Measurements from ENCODE around the gene MYOG.

The MYOG gene

DNA sequence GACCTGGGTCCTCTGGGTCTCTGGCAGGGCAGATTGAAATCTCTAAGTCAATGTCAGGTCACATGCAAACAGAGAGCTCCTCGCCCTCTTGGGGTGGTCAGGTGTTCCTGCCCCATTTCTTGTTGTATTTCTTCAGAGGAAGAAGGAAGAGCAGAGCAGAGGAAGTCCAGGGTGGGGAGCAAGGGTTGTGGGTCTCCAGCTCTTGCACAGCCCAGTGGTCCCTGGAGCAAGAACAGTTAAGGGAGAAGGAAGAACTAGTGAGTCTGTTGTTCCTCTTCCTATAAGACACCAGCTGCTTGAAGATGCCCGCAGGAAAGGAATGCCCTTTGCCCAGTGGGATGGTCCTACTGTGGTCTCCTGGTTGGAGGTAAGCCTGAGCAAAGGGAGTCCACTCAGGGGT lies 26.3 kb downstream of the MYOG start:
- DNase-seq (ENCODE audit: low read depth), result no peak
- no peaks in the 10 kb centered on the region for H3K9me3 ChIP-seq (ENCODE audit: control insufficient read depth, low read length)

DNA sequence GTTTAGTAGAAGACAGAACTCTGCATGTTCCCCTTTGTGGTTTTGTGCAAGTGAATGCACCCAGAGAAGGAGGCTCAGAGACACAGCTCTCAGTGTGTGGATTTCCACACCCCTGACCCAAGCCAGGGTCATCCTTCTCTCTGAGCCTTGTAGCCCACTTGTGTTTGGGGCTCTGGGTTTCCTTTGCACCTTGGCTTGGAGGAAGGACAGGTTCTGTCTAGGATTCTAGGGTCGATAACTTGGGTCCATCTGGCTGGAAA lies 27.2 kb downstream of the MYOG start:
- Histone ChIP-seq H3K4me1 (ENCODE audit: control insufficient read depth, insufficient read depth, low read length) (peaks cover 3% of the 10 kb centered on the region), H3K9ac (ENCODE audit: low read length) (no peak overlapping the region), H3K27me3 (replicated peaks; ENCODE audit: control insufficient read depth, insufficient read depth, low read length) (peaks cover 12% of the 10 kb centered on the region), H3K4me3 (ENCODE audit: low read length) (no peak overlapping the region), H3K9me3 (ENCODE audit: control insufficient read depth, low read length) (no peaks in the 10 kb centered on the region), H3K36me3 (ENCODE audit: control insufficient read depth, insufficient read depth, low read length, severe bottlenecking) (no peaks in the 10 kb centered on the region)
- DNase-seq (ENCODE audit: low read depth), result no peak

More for the DNA sequence above, 26.3 kb downstream of the MYOG start:
- no peaks in the 10 kb centered on the region for H3K36me3 ChIP-seq (ENCODE audit: control insufficient read depth, insufficient read depth, low read length, severe bottlenecking)
- peaks cover 3% of the 10 kb centered on the region for H3K4me1 ChIP-seq (ENCODE audit: control insufficient read depth, insufficient read depth, low read length)
- no peak overlapping the region for H3K4me3 ChIP-seq (ENCODE audit: low read length)
- H3K27me3 ChIP-seq (replicated peaks; ENCODE audit: control insufficient read depth, insufficient read depth, low read length), result peaks cover 12% of the 10 kb centered on the region
- H3K9ac ChIP-seq (ENCODE audit: low read length), result no peak overlapping the region

DNA sequence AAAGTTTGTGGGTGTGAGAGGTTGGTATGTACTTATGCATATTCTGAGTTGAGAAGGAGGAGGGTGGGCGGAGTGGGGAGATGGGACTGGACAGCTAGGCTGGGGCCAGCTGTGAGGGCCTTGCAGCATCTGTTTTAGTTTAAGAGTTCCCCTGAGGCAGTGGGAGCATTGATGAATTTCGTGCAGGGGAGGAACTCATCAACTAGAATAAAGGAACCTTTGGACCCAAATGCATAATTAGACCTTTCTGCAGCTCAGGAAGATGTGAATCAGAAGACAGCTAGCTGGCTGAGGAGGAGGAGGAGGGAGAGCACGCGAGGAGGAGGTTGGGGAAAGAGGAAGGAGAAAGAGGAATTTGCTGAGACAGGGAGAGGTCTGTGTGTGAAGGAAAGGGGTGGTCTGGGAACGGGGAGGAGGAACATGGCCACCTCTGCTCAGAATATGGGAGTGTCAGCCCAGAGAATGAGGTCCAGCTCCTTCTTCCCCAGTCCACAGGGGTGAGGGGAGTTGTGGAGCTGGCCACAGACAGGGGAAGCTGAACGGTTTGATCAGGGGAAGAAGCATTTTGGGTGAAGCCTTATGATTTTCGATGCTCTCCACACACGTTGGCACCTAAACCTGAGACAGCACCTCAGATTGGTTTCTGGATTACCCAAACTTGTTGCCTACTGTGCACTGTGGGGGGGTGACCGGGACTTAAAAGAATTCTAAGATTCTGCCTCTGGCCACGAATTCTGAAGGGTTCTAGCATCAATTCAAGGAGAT lies 27.7 kb downstream of the MYOG start:
- Histone ChIP-seq H3K27me3 (replicated peaks; ENCODE audit: control insufficient read depth, insufficient read depth, low read length) (peaks cover 12% of the 10 kb centered on the region), H3K4me3 (ENCODE audit: low read length) (no peak overlapping the region), H3K4me1 (ENCODE audit: control insufficient read depth, insufficient read depth, low read length) (peaks cover 3% of the 10 kb centered on the region), H3K9me3 (ENCODE audit: control insufficient read depth, low read length) (no peaks in the 10 kb centered on the region), H3K36me3 (ENCODE audit: control insufficient read depth, insufficient read depth, low read length, severe bottlenecking) (no peaks in the 10 kb centered on the region), H3K9ac (ENCODE audit: low read length) (no peak overlapping the region)
- peak; percentile 88 for DNase-seq (ENCODE audit: low read depth)

DNA sequence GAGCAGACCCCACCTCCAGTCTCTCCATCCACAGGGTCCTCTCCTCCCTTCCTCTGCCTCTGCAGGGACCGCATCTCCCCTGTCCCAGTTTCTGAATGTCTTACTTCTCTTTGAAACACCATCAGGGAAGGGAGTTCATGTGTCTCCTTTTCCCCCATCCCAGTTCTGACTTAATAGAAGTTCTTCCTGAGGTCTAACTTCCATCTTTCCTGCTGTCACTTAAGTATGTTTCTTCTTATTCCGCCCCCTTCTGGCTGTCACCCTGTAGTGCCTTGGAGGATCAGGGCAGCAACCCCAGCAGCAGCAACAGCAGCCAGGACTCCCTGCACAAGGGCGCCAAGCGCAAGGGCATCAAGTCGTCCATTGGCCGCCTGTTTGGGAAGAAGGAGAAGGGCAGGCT lies 29.3 kb downstream of the MYOG start:
- no peak for DNase-seq (ENCODE audit: low read depth)
- Histone ChIP-seq H3K9ac (ENCODE audit: low read length) (no peak overlapping the region), H3K27me3 (replicated peaks; ENCODE audit: control insufficient read depth, insufficient read depth, low read length) (peaks cover 14% of the 10 kb centered on the region), H3K36me3 (ENCODE audit: control insufficient read depth, insufficient read depth, low read length, severe bottlenecking) (no peaks in the 10 kb centered on the region), H3K4me3 (ENCODE audit: low read length) (no peak overlapping the region), H3K9me3 (ENCODE audit: control insufficient read depth, low read length) (no peaks in the 10 kb centered on the region), H3K4me1 (ENCODE audit: control insufficient read depth, insufficient read depth, low read length) (peaks cover 3% of the 10 kb centered on the region)

DNA sequence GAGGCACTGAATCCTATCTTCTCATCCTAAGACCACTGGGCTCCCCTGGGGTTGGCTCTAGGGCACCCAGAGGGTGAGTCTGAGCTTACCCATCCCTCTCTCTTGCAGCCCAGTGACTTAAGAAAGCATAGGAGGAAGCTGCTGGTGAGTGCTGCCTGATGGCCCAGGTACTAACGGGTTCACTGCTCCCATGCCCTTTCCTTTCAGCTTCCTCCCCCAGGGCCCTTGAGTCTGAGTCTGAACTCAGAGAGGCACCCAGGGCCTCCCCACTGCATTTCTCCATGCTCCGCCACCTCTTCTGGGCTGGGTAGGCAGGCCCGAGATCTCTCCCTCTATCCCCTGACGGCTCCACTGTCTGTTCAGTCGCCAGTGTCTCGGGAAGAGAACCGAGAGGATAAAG lies 29.8 kb downstream of the MYOG start:
- DNase-seq (ENCODE audit: low read depth), result no peak
- Histone ChIP-seq H3K36me3 (ENCODE audit: control insufficient read depth, insufficient read depth, low read length, severe bottlenecking) (no peaks in the 10 kb centered on the region), H3K4me3 (ENCODE audit: low read length) (no peak overlapping the region), H3K9ac (ENCODE audit: low read length) (no peak overlapping the region), H3K9me3 (ENCODE audit: control insufficient read depth, low read length) (no peaks in the 10 kb centered on the region), H3K27me3 (replicated peaks; ENCODE audit: control insufficient read depth, insufficient read depth, low read length) (peaks cover 16% of the 10 kb centered on the region), H3K4me1 (ENCODE audit: control insufficient read depth, insufficient read depth, low read length) (peaks cover 3% of the 10 kb centered on the region)

DNA sequence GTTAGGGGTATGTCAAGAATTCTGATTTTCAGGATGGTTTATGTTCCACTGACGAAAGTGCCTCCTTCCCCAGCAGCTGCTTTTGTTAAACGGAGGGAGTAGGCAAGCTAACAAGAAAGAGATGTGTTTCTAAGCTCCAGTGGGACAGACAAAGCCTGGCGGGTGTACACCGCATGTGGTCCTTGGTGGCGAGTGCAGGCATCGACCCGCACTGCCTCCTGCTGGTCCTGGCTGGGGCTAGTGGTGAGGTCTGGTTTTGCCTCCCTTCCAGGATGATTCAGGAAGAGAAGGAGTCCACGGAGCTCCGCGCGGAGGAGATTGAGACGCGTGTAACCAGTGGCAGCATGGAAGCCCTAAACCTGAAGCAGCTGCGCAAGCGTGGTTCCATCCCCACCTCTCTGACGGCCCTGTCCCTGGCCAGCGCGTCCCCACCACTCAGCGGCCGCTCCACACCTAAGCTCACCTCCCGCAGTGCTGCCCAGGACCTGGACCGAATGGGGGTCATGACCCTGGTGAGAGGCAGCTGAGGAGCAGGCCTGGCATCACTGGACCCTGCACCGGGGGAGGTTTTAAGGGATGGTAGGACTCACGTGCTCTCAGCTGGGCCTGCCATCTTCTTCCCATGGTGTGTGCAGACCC lies 30.5 kb downstream of the MYOG start:
- H3K36me3 ChIP-seq (ENCODE audit: control insufficient read depth, insufficient read depth, low read length, severe bottlenecking), result no peaks in the 10 kb centered on the region
- peaks cover 3% of the 10 kb centered on the region for H3K4me1 ChIP-seq (ENCODE audit: control insufficient read depth, insufficient read depth, low read length)
- H3K27me3 ChIP-seq (replicated peaks; ENCODE audit: control insufficient read depth, insufficient read depth, low read length), result peaks cover 16% of the 10 kb centered on the region
- H3K4me3 ChIP-seq (ENCODE audit: low read length), result no peak overlapping the region
- H3K9me3 ChIP-seq (ENCODE audit: control insufficient read depth, low read length), result no peaks in the 10 kb centered on the region
- H3K9ac ChIP-seq (ENCODE audit: low read length), result no peak overlapping the region
- DNase-seq (ENCODE audit: low read depth), result no peak

DNA sequence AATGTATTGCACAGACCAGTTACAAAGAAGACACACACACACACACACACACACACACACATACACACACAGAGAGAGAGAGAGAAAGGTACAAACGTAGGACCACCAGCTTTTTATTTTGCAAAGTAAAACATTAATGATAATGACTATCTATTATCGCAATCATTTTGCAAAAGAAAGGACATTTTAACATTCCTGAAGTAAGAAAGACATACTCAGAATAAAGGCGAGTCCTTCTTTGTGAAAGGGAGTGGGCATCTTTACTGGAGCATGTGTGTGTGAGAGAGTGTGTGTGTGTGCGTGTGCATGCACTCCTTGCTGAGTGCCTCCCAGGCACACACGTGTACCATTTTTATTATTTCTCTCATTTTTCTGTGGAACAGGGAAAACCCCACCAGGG lies 31.2 kb downstream of the MYOG start:
- H3K4me1 ChIP-seq (ENCODE audit: control insufficient read depth, insufficient read depth, low read length), result peaks cover 3% of the 10 kb centered on the region
- DNase-seq (ENCODE audit: low read depth), result no peak
- H3K9me3 ChIP-seq (ENCODE audit: control insufficient read depth, low read length), result no peaks in the 10 kb centered on the region
- no peaks in the 10 kb centered on the region for H3K36me3 ChIP-seq (ENCODE audit: control insufficient read depth, insufficient read depth, low read length, severe bottlenecking)
- H3K4me3 ChIP-seq (ENCODE audit: low read length), result no peak overlapping the region
- peaks cover 16% of the 10 kb centered on the region for H3K27me3 ChIP-seq (replicated peaks; ENCODE audit: control insufficient read depth, insufficient read depth, low read length)
- no peak overlapping the region for H3K9ac ChIP-seq (ENCODE audit: low read length)

DNA sequence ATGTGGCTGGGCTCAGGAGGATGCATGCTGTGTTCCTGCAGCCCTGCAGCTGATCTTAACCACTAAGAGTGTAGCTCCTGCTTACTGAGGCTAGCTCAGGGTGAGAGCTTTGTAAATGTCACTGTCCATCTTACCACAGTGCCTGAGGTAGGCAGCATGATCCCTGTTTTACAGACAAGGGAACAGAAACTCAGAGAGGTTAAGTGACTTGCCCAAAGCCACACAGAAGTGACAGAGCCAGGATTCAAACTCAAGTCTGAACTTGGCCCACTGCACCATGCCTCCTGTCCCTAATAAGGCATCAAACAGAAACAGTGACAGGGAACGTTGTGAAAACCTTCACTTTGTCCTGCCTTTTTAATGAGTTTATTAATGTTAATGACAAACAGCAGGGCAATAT lies 31.6 kb downstream of the MYOG start:
- H3K9me3 ChIP-seq (ENCODE audit: control insufficient read depth, low read length), result no peaks in the 10 kb centered on the region
- H3K36me3 ChIP-seq (ENCODE audit: control insufficient read depth, insufficient read depth, low read length, severe bottlenecking), result no peaks in the 10 kb centered on the region
- no peak overlapping the region for H3K9ac ChIP-seq (ENCODE audit: low read length)

DNA sequence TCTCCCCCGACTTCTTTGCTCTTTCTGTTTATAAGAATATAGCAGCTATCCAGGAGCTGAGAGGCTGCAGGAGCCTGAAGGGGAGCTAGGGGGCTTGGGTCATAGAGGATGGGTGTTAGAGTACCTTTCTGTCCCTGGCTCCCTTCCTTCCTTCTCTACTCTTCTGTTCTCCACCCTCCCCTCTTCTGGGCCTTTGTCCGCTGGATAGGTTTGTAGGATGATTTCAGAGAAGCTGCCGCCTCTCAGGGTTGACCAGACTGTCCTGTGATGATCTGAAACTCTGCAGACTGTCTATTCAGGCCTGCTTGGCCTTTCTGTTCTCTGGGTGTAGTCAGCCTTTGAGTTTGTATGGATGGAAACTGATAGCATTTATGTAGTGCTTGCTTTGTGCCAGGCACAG lies 33.2 kb downstream of the MYOG start:
- DNase-seq (ENCODE audit: low read depth), result no peak
- Histone ChIP-seq H3K4me1 (ENCODE audit: control insufficient read depth, insufficient read depth, low read length) (peaks cover under 1% of the 10 kb centered on the region), H3K27me3 (replicated peaks; ENCODE audit: control insufficient read depth, insufficient read depth, low read length) (peaks cover 7% of the 10 kb centered on the region), H3K36me3 (ENCODE audit: control insufficient read depth, insufficient read depth, low read length, severe bottlenecking) (no peaks in the 10 kb centered on the region), H3K9me3 (ENCODE audit: control insufficient read depth, low read length) (no peaks in the 10 kb centered on the region), H3K9ac (ENCODE audit: low read length) (no peak overlapping the region), H3K4me3 (ENCODE audit: low read length) (no peak overlapping the region)

More for the DNA sequence above, 31.6 kb downstream of the MYOG start:
- no peak for DNase-seq (ENCODE audit: low read depth)
- H3K4me1 ChIP-seq (ENCODE audit: control insufficient read depth, insufficient read depth, low read length), result peaks cover 3% of the 10 kb centered on the region
- H3K27me3 ChIP-seq (replicated peaks; ENCODE audit: control insufficient read depth, insufficient read depth, low read length), result peaks cover 16% of the 10 kb centered on the region
- H3K4me3 ChIP-seq (ENCODE audit: low read length), result no peak overlapping the region

DNA sequence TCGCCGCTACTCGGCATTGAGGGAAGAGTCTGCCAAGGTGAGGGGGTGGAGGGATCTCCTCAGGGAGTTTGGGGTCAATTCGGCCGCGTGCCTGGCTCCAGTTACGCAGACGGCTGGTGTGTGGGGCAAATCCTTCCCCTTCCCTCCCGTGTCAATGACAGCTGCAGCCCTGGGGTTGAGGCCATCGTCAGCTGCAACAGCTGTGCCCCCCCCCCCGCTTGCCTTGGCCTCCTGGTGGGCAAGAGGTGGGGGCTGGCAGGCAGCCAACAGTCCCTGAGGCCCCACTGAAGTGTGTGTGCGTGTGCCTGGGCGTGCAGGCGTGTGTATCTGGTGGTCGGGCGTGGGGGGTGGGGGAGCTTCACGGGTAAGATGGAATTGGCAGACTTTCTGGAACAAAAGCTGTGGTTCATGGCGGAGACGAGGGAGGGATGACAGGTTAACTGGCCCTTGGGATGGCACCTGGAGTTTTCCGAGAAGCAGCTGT lies 33.9 kb downstream of the MYOG start:
- Histone ChIP-seq H3K27me3 (replicated peaks; ENCODE audit: control insufficient read depth, insufficient read depth, low read length) (peaks cover 4% of the 10 kb centered on the region), H3K36me3 (ENCODE audit: control insufficient read depth, insufficient read depth, low read length, severe bottlenecking) (no peaks in the 10 kb centered on the region), H3K4me3 (ENCODE audit: low read length) (no peak overlapping the region), H3K4me1 (ENCODE audit: control insufficient read depth, insufficient read depth, low read length) (peaks cover 8% of the 10 kb centered on the region), H3K9me3 (ENCODE audit: control insufficient read depth, low read length) (no peaks in the 10 kb centered on the region), H3K9ac (ENCODE audit: low read length) (no peak overlapping the region)
- DNase-seq (ENCODE audit: low read depth), result no peak

DNA sequence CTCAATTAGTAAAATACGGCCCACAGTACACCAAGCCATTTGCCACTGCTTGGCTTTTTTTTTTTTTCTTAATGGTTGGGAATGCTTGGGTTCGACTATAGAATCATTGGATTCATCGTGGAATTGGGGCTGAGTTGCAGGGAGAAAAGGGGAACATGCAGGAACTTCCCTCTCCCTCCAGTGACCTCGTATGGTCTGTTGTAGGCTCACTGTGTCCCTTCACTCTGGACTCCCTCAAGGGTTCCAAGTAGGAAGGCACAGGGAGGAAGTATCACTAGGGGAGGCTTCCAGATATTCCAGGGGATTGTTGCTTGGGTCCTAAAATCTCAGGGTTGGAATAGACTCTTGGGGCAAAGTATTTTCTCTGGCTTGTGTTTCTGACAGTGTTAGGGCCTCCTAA lies 35.0 kb downstream of the MYOG start:
- H3K36me3 ChIP-seq (ENCODE audit: control insufficient read depth, insufficient read depth, low read length, severe bottlenecking), result no peaks in the 10 kb centered on the region
- no peak for DNase-seq (ENCODE audit: low read depth)
- H3K4me1 ChIP-seq (ENCODE audit: control insufficient read depth, insufficient read depth, low read length), result peaks cover 17% of the 10 kb centered on the region
- no peaks in the 10 kb centered on the region for H3K9me3 ChIP-seq (ENCODE audit: control insufficient read depth, low read length)
- no peak overlapping the region for H3K4me3 ChIP-seq (ENCODE audit: low read length)
- peaks cover 4% of the 10 kb centered on the region for H3K27me3 ChIP-seq (replicated peaks; ENCODE audit: control insufficient read depth, insufficient read depth, low read length)
- H3K9ac ChIP-seq (ENCODE audit: low read length), result no peak overlapping the region
